Loucy (cell line): ENCODE results near the gene FGD5.
A peak's percentile ranks its signal among the peaks of the same experiment; 100 is the strongest.

Source experiments
- H2AFZ ChIP-seq: fragments of 200-600 bp; sonication (generic); 2 replicates; pipeline ENCODE4 v1.6.0; 2016; ENCODE audit warnings: antibody characterized with exemption, mild to moderate bottlenecking, low read length, moderate library complexity
- H3F3A ChIP-seq: fragments of 200-600 bp; 2 replicates; pipeline ENCODE4 v1.6.0; 2016; ENCODE audit warnings: antibody characterized with exemption, low read depth, mild to moderate bottlenecking
- H3K27me3 ChIP-seq: fragments of 200-600 bp; sonication (generic); 2 replicates; pipeline ENCODE4 v1.6.1; 2014; ENCODE audit warnings: low read length, mild to moderate bottlenecking; ENCODE audit not compliant: insufficient read depth, poor library complexity, severe bottlenecking
- H3K36me3 ChIP-seq: fragments of 200-600 bp; sonication (generic); 2 replicates; pipeline ENCODE4 v1.6.1; 2016; ENCODE audit warnings: low read length; ENCODE audit not compliant: insufficient read depth
- H3K4me1 ChIP-seq: fragments of 200-600 bp; sonication (generic); 2 replicates; pipeline ENCODE4 v1.5.1; 2014; ENCODE audit warnings: low read length, mild to moderate bottlenecking; ENCODE audit not compliant: insufficient read depth, poor library complexity, severe bottlenecking
- H3K4me2 ChIP-seq: fragments of 200-600 bp; sonication (generic); 2 replicates; pipeline ENCODE4 v1.6.0; 2014; ENCODE audit warnings: antibody characterized with exemption, low read length, low read depth, mild to moderate bottlenecking; ENCODE audit not compliant: poor library complexity, severe bottlenecking
- H3K4me3 ChIP-seq: fragments of 200-600 bp; sonication (generic); 2 replicates; pipeline ENCODE4 v1.5.1; 2014; ENCODE audit warnings: low read length, mild to moderate bottlenecking, mixed read lengths; ENCODE audit not compliant: poor library complexity, severe bottlenecking
- H3K79me2 ChIP-seq: fragments of 200-600 bp; sonication (generic); 2 replicates; pipeline ENCODE4 v1.6.1; 2014; ENCODE audit warnings: low read length; ENCODE audit not compliant: insufficient read depth
- H3K9ac ChIP-seq: fragments of 200-600 bp; sonication (generic); 2 replicates; pipeline ENCODE4 v1.6.0; 2014; ENCODE audit warnings: mild to moderate bottlenecking, low read depth, low read length, moderate library complexity; ENCODE audit not compliant: poor library complexity, severe bottlenecking
- H3K9me2 ChIP-seq: fragments of 200-600 bp; sonication (generic); replicated peaks from 2 replicates; pipeline ENCODE4 v1.6.1; 2016; ENCODE audit warnings: low read depth, low read length, mixed read lengths
- H3K9me3 ChIP-seq: fragments of 200-600 bp; sonication (generic); 2 replicates; pipeline ENCODE4 v1.6.1; 2014; ENCODE audit warnings: mild to moderate bottlenecking, antibody characterized with exemption, low read length, low read depth; ENCODE audit not compliant: insufficient read depth
- H4K20me1 ChIP-seq: fragments of 200-600 bp; sonication (generic); 2 replicates; pipeline ENCODE4 v1.6.0; 2014; ENCODE audit warnings: antibody characterized with exemption, low read length, mild to moderate bottlenecking; ENCODE audit not compliant: insufficient read depth, poor library complexity, severe bottlenecking
- CTCF ChIP-seq: fragments of 200-600 bp; sonication (generic); conservative IDR thresholded peaks from 2 replicates; pipeline ENCODE4 v1.5.1; 2014; ENCODE audit warnings: mild to moderate bottlenecking, antibody characterized with exemption, low read length
- EZH2phosphoT487 ChIP-seq: fragments of 200-600 bp; IDR thresholded peaks from 2 replicates; pipeline ENCODE4 v1.6.1; 2018; ENCODE audit warnings: antibody characterized with exemption, mild to moderate bottlenecking, moderate library complexity, borderline replicate concordance

Gene FGD5

DNA sequence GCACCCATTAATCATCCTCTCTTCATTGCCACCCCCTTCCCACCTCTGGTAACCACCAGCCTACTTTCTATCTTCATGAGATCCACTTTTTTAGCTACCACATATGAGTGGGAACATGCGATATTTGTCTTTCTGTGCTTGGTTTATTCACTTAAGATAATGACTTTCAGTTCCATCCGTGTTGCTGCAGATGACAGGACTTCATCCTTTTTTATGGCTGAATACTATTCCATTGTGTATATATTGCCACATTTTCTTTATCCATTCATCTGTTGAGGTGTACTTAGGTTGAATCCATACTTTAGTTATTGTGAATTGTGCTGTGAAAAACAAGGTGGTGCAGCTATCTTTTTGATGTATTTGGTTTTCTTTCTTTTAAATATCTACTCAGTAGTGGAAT lies 75.3 kb downstream of the FGD5 start:
- Histone ChIP-seq H4K20me1 (no peaks in the 10 kb centered on the region), H3K9me3 (no peaks in the 10 kb centered on the region), H3K27me3 (no peaks in the 10 kb centered on the region), H3K4me1 (peaks cover 6% of the 10 kb centered on the region), H3K36me3 (no peaks in the 10 kb centered on the region), H2AFZ (no peak overlapping the region), H3K9me2 (no peaks in the 10 kb centered on the region), H3K4me2 (no peak overlapping the region), H3K79me2 (no peaks in the 10 kb centered on the region), H3K9ac (no peak overlapping the region), H3F3A (no peaks in the 10 kb centered on the region), H3K4me3 (no peak overlapping the region)
- TF ChIP-seq EZH2phosphoT487 (no peak), CTCF (no peak)

GRCh38 chr3:14897266-14897665 lies 78.5 kb downstream of the FGD5 start:
- H2AFZ ChIP-seq = no peak overlapping the region
- H3K27me3 ChIP-seq = no peaks in the 10 kb centered on the region
- no peaks in the 10 kb centered on the region for H3K36me3 ChIP-seq
- H3K4me3 ChIP-seq = no peak overlapping the region
- peaks cover 9% of the 10 kb centered on the region for H3K4me1 ChIP-seq
- H3K9me3 ChIP-seq = no peaks in the 10 kb centered on the region
- H4K20me1 ChIP-seq = no peaks in the 10 kb centered on the region
- TF ChIP-seq CTCF (no peak), EZH2phosphoT487 (no peak)
- H3K9ac ChIP-seq = no peak overlapping the region
- no peaks in the 10 kb centered on the region for H3F3A ChIP-seq
- no peaks in the 10 kb centered on the region for H3K79me2 ChIP-seq
- H3K9me2 ChIP-seq = no peaks in the 10 kb centered on the region
- H3K4me2 ChIP-seq = no peak overlapping the region

- no peak overlapping the region for H3K4me3 ChIP-seq
- TF ChIP-seq CTCF = peak; percentile 37
- TF ChIP-seq EZH2phosphoT487 = no peak
- no peaks in the 10 kb centered on the region for H4K20me1 ChIP-seq
- no peaks in the 10 kb centered on the region for H3K36me3 ChIP-seq
- no peaks in the 10 kb centered on the region for H3K79me2 ChIP-seq
- H2AFZ ChIP-seq = no peak overlapping the region
- no peaks in the 10 kb centered on the region for H3K9me2 ChIP-seq
- no peak overlapping the region for H3K4me2 ChIP-seq
- no peaks in the 10 kb centered on the region for H3K27me3 ChIP-seq
- no peaks in the 10 kb centered on the region for H3K9me3 ChIP-seq
- H3F3A ChIP-seq = no peaks in the 10 kb centered on the region
- H3K4me1 ChIP-seq = peaks cover 9% of the 10 kb centered on the region
- H3K9ac ChIP-seq = no peak overlapping the region
Observed at GRCh38 chr3:14898929-14899328, 80.2 kb downstream of the FGD5 start.
